Measurements from ENCODE around the gene MFSD6L. TPM values are rescaled to one million over a fixed set of nuclear protein-coding genes. Genes with fewer than 3 reads are reported as not detected.

The MFSD6L gene
- total and polyA plus RNA-seq, 10 of the 15 experiments (the other 5 are each of a cell fraction or from before 2014, with no cell fraction given), result 0.39 to 3.1 (median 1.1) TPM

GRCh38 chr17:8835631-8836364 is 36.6 kb upstream of the MFSD6L start:
- intact Hi-C loops (cut with micrococcal nuclease; ENCODE audit: unreplicated experiment), result no loop called here
- H3K27me3 ChIP-seq (replicated peaks in 1 of 2; ENCODE audit: control insufficient read depth in 2 of 2, insufficient read depth in 2 of 2, low read length in 1 of 2), result no peaks in the 10 kb centered on the region
- no peaks in the 10 kb centered on the region for H3K4me1 ChIP-seq (ENCODE audit: control insufficient read depth, insufficient read depth, low read length)
- FAIRE-seq, result no peak
- 99% methylated on average over 6 of the region's 6 CpGs for WGBS (ENCODE audit: insufficient coverage, insufficient replicate concordance, low lambda C conversion rate, missing lambda C conversion rate)
- in situ Hi-C loops (cut with MboI), result no loop called here
- no peaks in the 10 kb centered on the region for H4K20me1 ChIP-seq (ENCODE audit: control insufficient read depth, insufficient read depth)
- no TSS peak for BruUV-seq (replicated peaks)
- no peak for TF ChIP-seq HDAC2 (IDR thresholded peaks at IDR 0.05)
- no peak for TF ChIP-seq RCOR1 (conservative IDR thresholded peaks at IDR 0.05; ENCODE audit: low read depth, low read length)
- TF ChIP-seq BMI1 (IDR thresholded peaks at IDR 0.05; ENCODE audit: borderline replicate concordance), result no peak
- TF ChIP-seq TAF1 (IDR thresholded peaks at IDR 0.05; ENCODE audit: borderline replicate concordance, low read depth, low read length), result no peak
- no peak for TF ChIP-seq ZNF687 (IDR thresholded peaks at IDR 0.05)
- no peak for TF ChIP-seq YBX1 (IDR thresholded peaks at IDR 0.05)
- no peak for TF ChIP-seq NR2F1 (conservative IDR thresholded peaks at IDR 0.05)
- no peak for TF ChIP-seq HSF1 (IDR thresholded peaks at IDR 0.05; ENCODE audit: low read depth, low read length)
- TF ChIP-seq ZZZ3 (IDR thresholded peaks at IDR 0.05; ENCODE audit: control insufficient read depth, insufficient read length, low read depth), result no peak
- TF ChIP-seq ZNF24 (IDR thresholded peaks at IDR 0.05), result no peak
- no peak for TF ChIP-seq RFX5 (IDR thresholded peaks at IDR 0.05; ENCODE audit: low read depth, low read length)
- TF ChIP-seq EZH2 (IDR thresholded peaks at IDR 0.05; ENCODE audit: borderline replicate concordance, control insufficient read depth, low read depth, low read length), result no peak
- no peak for TF ChIP-seq YY1 (IDR thresholded peaks at IDR 0.05; ENCODE audit: low read depth, low read length)
- H3K4me2 ChIP-seq (ENCODE audit: control insufficient read depth, insufficient read depth), result no peak overlapping the region
- RAD21 ChIA-PET (ENCODE audit: unreplicated experiment), result no interaction called here
- CTCF ChIA-PET, result interaction anchor here (0.6 to 1.4 kb wide), 3 partner anchors 11 to 16 kb away, joined by 3 to 5 read pairs (median 3); no protein-coding TSS in a partner anchor
- POLR2A ChIA-PET, result no interaction called here
- no peak overlapping the region for H3K4me3 ChIP-seq
- no peak overlapping the region for H3K9ac ChIP-seq (ENCODE audit: control insufficient read depth, insufficient read depth, low read length)
- H3K27ac ChIP-seq (ENCODE audit: control insufficient read depth, insufficient read depth), result no peak overlapping the region
- H3K36me3 ChIP-seq (ENCODE audit: control insufficient read depth in 2 of 2, insufficient read depth in 2 of 2, low read length in 1 of 2), result peaks cover 52 to 66% of the 10 kb centered on the region in 2 experiments
- ATAC-seq, result no peak
- SMC1A ChIA-PET (ENCODE audit: uncharacterized antibody, unreplicated experiment), result interaction anchor here (1.2 kb wide), 1 partner anchor 29 kb away, joined by 3 read pairs; no protein-coding TSS in a partner anchor
- H3K79me2 ChIP-seq (ENCODE audit: control insufficient read depth, insufficient read depth, low read length), result no peaks in the 10 kb centered on the region; the same call in 1 of the 2 replicates
- DNase-seq (ENCODE audit: low read depth, low spot score), result no peak
- H3K9me3 ChIP-seq (replicated peaks; ENCODE audit: control insufficient read depth, insufficient read depth, low read length), result no peaks in the 10 kb centered on the region
- no peak overlapping the region for H2AFZ ChIP-seq (ENCODE audit: control insufficient read depth, low read depth, low read length)
